Left ventricle myocardium inferior (tissue), 1 donor: ENCODE data around the gene SUFU. TPM values are rescaled to one million over a fixed set of nuclear protein-coding genes. Genes with fewer than 3 reads are reported as not detected.

Experiments
- DNase-seq: peaks from one replicate; pipeline ENCODE4 v3.0.0-alpha.2; 2020
- H3K27ac ChIP-seq: fragments of 200-600 bp; replicated peaks from 2 replicates; pipeline ENCODE4 v1.8.0; 2021
- H3K27me3 ChIP-seq: fragments of 200-600 bp; 2 replicates; pipeline ENCODE4 v1.8.0; 2021; ENCODE audit warnings: low read depth
- H3K36me3 ChIP-seq: fragments of 200-600 bp; 2 replicates; pipeline ENCODE4 v1.8.0; 2021
- H3K4me1 ChIP-seq: fragments of 200-600 bp; 2 replicates; pipeline ENCODE4 v1.8.0; 2021
- H3K4me3 ChIP-seq: fragments of 200-600 bp; 2 replicates; pipeline ENCODE4 v1.8.0; 2021; ENCODE audit warnings: mild to moderate bottlenecking, moderate library complexity
- H3K9me3 ChIP-seq: fragments of 200-600 bp; replicated peaks from 2 replicates; pipeline ENCODE4 v1.8.0; 2021
- intact Hi-C: fragments of 100-400 bp; cut with micrococcal nuclease; formaldehyde crosslinking; loops from one replicate; pipeline ENCODE4 v1.11.0; 2022
- total RNA-seq: library from RNA; stranded (reverse); fragmentation: NEBNext Ultra II Directional; extraction: Animal tissue kit (Norgen Biotek cat#: 25700); gene quantifications from one replicate; pipeline ENCODE4 v1.2.1, GENCODE V29; 2021
- TF ChIP-seq, protein P1 (sequence below): fragments of 200-600 bp; IDR thresholded peaks from 2 replicates; pipeline ENCODE4 v1.8.0; 2021; ENCODE audit warnings: antibody characterized with exemption, mild to moderate bottlenecking, borderline replicate concordance
- donor health status: DM: no; HTN: yes; CAD: no; lungs with severe emphysema.

SUFU gene
- total RNA-seq, 1 donor from 2014 or later: 7.9 TPM

GRCh38 chr10:102641880-102642735 is 138.3 kb downstream of the SUFU start:
- no peaks in the 10 kb centered on the region for H3K9me3 ChIP-seq
- TF ChIP-seq, protein P1, sequence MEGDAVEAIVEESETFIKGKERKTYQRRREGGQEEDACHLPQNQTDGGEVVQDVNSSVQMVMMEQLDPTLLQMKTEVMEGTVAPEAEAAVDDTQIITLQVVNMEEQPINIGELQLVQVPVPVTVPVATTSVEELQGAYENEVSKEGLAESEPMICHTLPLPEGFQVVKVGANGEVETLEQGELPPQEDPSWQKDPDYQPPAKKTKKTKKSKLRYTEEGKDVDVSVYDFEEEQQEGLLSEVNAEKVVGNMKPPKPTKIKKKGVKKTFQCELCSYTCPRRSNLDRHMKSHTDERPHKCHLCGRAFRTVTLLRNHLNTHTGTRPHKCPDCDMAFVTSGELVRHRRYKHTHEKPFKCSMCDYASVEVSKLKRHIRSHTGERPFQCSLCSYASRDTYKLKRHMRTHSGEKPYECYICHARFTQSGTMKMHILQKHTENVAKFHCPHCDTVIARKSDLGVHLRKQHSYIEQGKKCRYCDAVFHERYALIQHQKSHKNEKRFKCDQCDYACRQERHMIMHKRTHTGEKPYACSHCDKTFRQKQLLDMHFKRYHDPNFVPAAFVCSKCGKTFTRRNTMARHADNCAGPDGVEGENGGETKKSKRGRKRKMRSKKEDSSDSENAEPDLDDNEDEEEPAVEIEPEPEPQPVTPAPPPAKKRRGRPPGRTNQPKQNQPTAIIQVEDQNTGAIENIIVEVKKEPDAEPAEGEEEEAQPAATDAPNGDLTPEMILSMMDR: no peak
- H3K27me3 ChIP-seq: no peaks in the 10 kb centered on the region
- H3K36me3 ChIP-seq: no peaks in the 10 kb centered on the region
- H3K4me3 ChIP-seq: peak overlapping the region; percentile 82
- intact Hi-C loops: no loop called here
- H3K27ac ChIP-seq: peak overlapping the region; percentile 99
- H3K4me1 ChIP-seq: peaks cover 46% of the 10 kb centered on the region
- peak; percentile 100 for DNase-seq

GRCh38 chr10:102642736-102643335 is 139.1 kb downstream of the SUFU start:
- DNase-seq: peak; percentile 75
- intact Hi-C loops: no loop called here
- Histone ChIP-seq H3K27me3 (no peaks in the 10 kb centered on the region), H3K36me3 (no peaks in the 10 kb centered on the region), H3K9me3 (no peaks in the 10 kb centered on the region), H3K4me3 (peak overlapping the region; percentile 82), H3K4me1 (peaks cover 53% of the 10 kb centered on the region), H3K27ac (peak overlapping the region; percentile 99)
- TF ChIP-seq, protein P1: no peak

DNA sequence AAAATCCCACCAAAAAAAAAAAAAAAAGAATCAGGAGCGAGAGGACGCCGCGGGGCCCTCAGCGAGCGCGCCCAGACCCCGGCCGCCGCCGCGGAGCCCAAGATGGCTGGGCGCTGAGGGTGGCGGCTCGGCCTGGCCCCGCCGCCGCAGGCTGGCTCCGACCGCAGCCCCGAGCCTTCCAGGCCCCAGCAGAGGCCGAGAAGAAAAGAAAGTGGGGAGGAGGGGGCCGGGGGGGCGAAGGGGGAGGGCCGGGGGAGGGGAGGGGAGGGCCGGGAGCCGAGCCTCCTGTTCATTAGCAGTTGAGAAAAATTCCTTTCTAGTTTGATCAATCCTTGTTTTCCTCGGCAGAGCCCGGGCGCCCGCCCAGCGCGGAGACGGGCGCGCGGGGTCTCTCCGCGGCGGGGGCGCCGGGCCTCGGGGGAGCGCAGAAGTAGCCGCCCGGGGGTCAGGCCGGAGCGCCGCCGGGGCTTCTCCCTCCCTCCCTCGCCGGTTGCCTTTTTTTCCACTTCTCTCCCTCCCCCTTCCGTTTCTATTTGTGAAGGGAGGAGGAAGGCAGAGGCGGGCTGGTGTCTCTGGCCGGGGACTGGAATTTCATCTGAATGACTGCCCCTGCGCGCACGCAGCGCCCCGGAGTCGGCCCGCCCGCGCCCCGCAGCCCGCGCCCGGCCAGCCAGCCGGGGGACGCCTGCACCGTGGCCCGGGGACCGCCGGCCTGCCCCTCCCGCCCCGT is 139.7 kb downstream of the SUFU start:
- Histone ChIP-seq H3K27ac (peak overlapping the region; percentile 99), H3K4me3 (peak overlapping the region; percentile 82), H3K36me3 (no peaks in the 10 kb centered on the region), H3K27me3 (no peaks in the 10 kb centered on the region), H3K4me1 (peaks cover 60% of the 10 kb centered on the region), H3K9me3 (no peaks in the 10 kb centered on the region)
- intact Hi-C loops: no loop called here
- peak; percentile 72 for DNase-seq
- TF ChIP-seq, protein P1: no peak

DNA sequence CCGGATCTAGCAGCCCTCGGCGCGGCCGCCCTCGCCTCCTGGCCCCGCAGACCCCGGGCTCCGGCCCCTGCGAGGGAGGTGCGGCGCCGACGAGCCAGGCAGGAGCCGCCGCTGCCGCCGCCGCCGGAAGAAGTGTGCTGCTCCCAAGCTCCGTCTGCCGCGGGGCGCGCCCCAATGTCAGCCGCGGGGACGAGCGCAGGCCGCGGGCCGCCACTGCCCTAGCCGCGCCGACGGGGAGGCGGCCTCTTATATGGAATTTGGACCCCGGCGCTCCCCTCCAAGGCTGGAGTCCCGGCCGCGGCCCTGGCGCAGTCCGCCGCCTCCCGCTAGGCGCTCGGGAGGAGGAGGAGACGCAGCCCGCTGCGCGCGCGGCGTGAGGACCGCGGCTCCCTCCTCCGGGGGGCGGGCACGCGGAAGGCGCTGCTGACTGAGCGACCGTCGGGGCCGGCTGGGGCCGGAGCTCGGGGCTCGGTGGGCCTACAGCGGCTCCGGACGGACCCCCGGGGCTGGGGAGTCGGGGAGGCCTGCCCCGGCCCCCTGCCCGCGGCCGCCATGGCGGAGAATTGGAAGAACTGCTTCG is 140.4 kb downstream of the SUFU start, which contains the start of gene TRIM8:
Gene TRIM8 (plus strand): TSS at position 414 of the 580 bp plus-strand sequence. CDS start 139 bp downstream, at position 553.
- TF ChIP-seq, protein P1: no peak
- DNase-seq: peak; percentile 53
- Histone ChIP-seq H3K4me3 (peak within 1 kb of the TSS; percentile 82), H3K27ac (peak within 1 kb of the TSS; percentile 99), H3K9me3 (no peaks in the 10 kb centered on the region), H3K36me3 (no peaks in the 10 kb centered on the region), H3K4me1 (peaks cover 66% of the 10 kb centered on the region), H3K27me3 (no peaks in the 10 kb centered on the region)
- intact Hi-C loops: no loop called here

GRCh38 chr10:102644646-102645387 is 141.0 kb downstream of the SUFU start:
- no peaks in the 10 kb centered on the region for H3K9me3 ChIP-seq
- TF ChIP-seq, protein P1: peak; percentile 65
- no peaks in the 10 kb centered on the region for H3K27me3 ChIP-seq
- peak overlapping the region; percentile 82 for H3K4me3 ChIP-seq
- H3K36me3 ChIP-seq: no peaks in the 10 kb centered on the region
- intact Hi-C loops: no loop called here
- peak overlapping the region; percentile 99 for H3K27ac ChIP-seq
- peaks cover 73% of the 10 kb centered on the region for H3K4me1 ChIP-seq
- peak; percentile 85 for DNase-seq
